H1 (cell line): ENCODE results near the gene TRAPPC2B. TPM values are rescaled to one million over a fixed set of nuclear protein-coding genes. Genes with fewer than 3 reads are reported as not detected.

Source experiments
- CTCF ChIA-PET: fragments of 300-600 bp; sonication (Branson Sonifier 250); formaldehyde crosslinking; loops from one replicate; lab custom pipeline; 2021; ENCODE audit not compliant: partially characterized antibody; lab: Charles Lee
- POLR2A ChIA-PET: fragments of 300-600 bp; sonication (Branson Sonifier 250); formaldehyde crosslinking; loops from one replicate; lab custom pipeline; 2021; ENCODE audit warnings: inconsistent platforms; ENCODE audit not compliant: partially characterized antibody; lab: Charles Lee
- DNase-seq, 2 experiments: peaks; one replicate each; pipeline versions ENCODE4 v3.0.0 to v3.0.0-alpha.2; 2010 to 2022; ENCODE audit warnings: low spot score in 2 of 2, low read depth in 1 of 2, mixed read lengths in 1 of 2
- FAIRE-seq: peaks from 2 replicates; lab custom pipeline; 2011; peaks lifted over from hg19 to GRCh38; lab: Jason Lieb, UNC
- H2AFZ ChIP-seq: 2 replicates; pipeline ENCODE4 v1.8.1; 2012; ENCODE audit warnings: low read length, inconsistent platforms
- H2AK5ac ChIP-seq: 2 replicates; pipeline ENCODE4 v1.6.1; 2013; ENCODE audit warnings: low read depth, low read length
- H2BK120ac ChIP-seq: replicated peaks from 2 replicates; pipeline ENCODE3; 2013; ENCODE audit warnings: low read depth, low read length, inconsistent platforms
- H2BK12ac ChIP-seq: 2 replicates; pipeline ENCODE4 v1.6.1; 2013; ENCODE audit warnings: low read depth, low read length
- H2BK15ac ChIP-seq: 2 replicates; pipeline ENCODE4 v1.6.1; 2013; ENCODE audit warnings: low read length
- H2BK20ac ChIP-seq: 2 replicates; pipeline ENCODE4 v1.6.1; 2013; ENCODE audit warnings: low read length
- H2BK5ac ChIP-seq: 2 replicates; pipeline ENCODE4 v1.6.1; 2013; ENCODE audit warnings: low read depth, low read length
- H3K14ac ChIP-seq: 2 replicates; pipeline ENCODE4 v1.6.1; 2013; ENCODE audit warnings: inconsistent platforms; ENCODE audit not compliant: insufficient read length
- H3K18ac ChIP-seq: 2 replicates; pipeline ENCODE4 v1.6.1; 2013; ENCODE audit warnings: low read length; ENCODE audit errors: extremely low read depth
- H3K23ac ChIP-seq: 2 replicates; pipeline ENCODE4 v1.6.1; 2013; ENCODE audit warnings: inconsistent platforms; ENCODE audit not compliant: insufficient read length
- H3K23me2 ChIP-seq: 2 replicates; pipeline ENCODE4 v1.6.1; 2013; ENCODE audit warnings: low read depth, low read length
- H3K27ac ChIP-seq: 2 replicates; pipeline ENCODE4 v1.6.1; 2011; ENCODE audit warnings: low read depth, low read length, inconsistent platforms
- H3K27me3 ChIP-seq, 4 experiments: replicated peaks in 1 of 4; 1 replicate in 1 of 4; 2 replicates in 3 of 4; pipeline versions ENCODE4 v1.6.1 to v1.8.1; 2011 to 2013; ENCODE audit warnings: low read length in 3 of 4, mild to moderate bottlenecking in 3 of 4, inconsistent platforms in 2 of 4, mixed read lengths in 2 of 4, moderate library complexity in 1 of 4; ENCODE audit not compliant: control insufficient read depth in 3 of 4, insufficient read depth in 3 of 4; ENCODE audit errors: extremely low read depth in 1 of 4
- H3K36me3 ChIP-seq, 4 experiments: 2 replicates each; pipeline versions ENCODE4 v1.6.1 to v1.8.1; 2011 to 2013; ENCODE audit warnings: mild to moderate bottlenecking in 4 of 4, low read length in 3 of 4, moderate library complexity in 2 of 4, control low read depth in 1 of 4, inconsistent platforms in 1 of 4; ENCODE audit not compliant: insufficient read depth in 4 of 4, control insufficient read depth in 2 of 4
- H3K4ac ChIP-seq: replicated peaks from 2 replicates; pipeline ENCODE3; 2013; ENCODE audit warnings: low read length, low read depth, mixed read lengths, inconsistent platforms; ENCODE audit not compliant: insufficient read length
- H3K4me1 ChIP-seq, 4 experiments: replicated peaks in 1 of 4; 1 replicate in 1 of 4; 2 replicates in 3 of 4; pipeline versions ENCODE4 v1.6.1 to v1.8.1; 2011 to 2013; ENCODE audit warnings: low read length in 3 of 4, inconsistent platforms in 2 of 4, mixed read lengths in 1 of 4; ENCODE audit not compliant: insufficient read depth in 4 of 4, control insufficient read depth in 3 of 4
- H3K4me2 ChIP-seq, 2 experiments: 2 replicates each; pipeline versions ENCODE4 v1.6.1 to v1.8.1; 2011 to 2013; ENCODE audit warnings: low read depth in 2 of 2, low read length in 2 of 2, control low read depth in 1 of 2, inconsistent platforms in 1 of 2, mild to moderate bottlenecking in 1 of 2; ENCODE audit not compliant: insufficient read depth in 1 of 2
- H3K4me3 ChIP-seq, 4 experiments: fragments of 200-600, 300-600 bp in 1 of 4; sonication (generic), shearing (Covaris generic), sonication (Bioruptor Twin) in 1 of 4; 2 replicates each; pipeline versions ENCODE4 v1.5.1 to v1.8.1; 2011 to 2016; ENCODE audit warnings: low read length in 4 of 4, low read depth in 3 of 4, control low read depth in 2 of 4, inconsistent platforms in 2 of 4, mild to moderate bottlenecking in 2 of 4, mixed read lengths in 1 of 4, moderate library complexity in 1 of 4; ENCODE audit not compliant: insufficient read depth in 2 of 4; ENCODE audit errors: extremely low read depth in 1 of 4
- H3K56ac ChIP-seq: replicated peaks from 2 replicates; pipeline ENCODE3; 2013; ENCODE audit warnings: low read depth, mild to moderate bottlenecking, mixed read lengths, low read length, inconsistent platforms; ENCODE audit not compliant: insufficient read length
- H3K79me1 ChIP-seq: 2 replicates; pipeline ENCODE4 v1.6.1; 2013; ENCODE audit warnings: low read depth, low read length, control low read depth
- H3K79me2 ChIP-seq, 2 experiments: 2 replicates each; pipeline versions ENCODE4 v1.6.1 to v1.8.1; 2012 to 2013; ENCODE audit warnings: low read length in 2 of 2, mild to moderate bottlenecking in 2 of 2, inconsistent platforms in 1 of 2; ENCODE audit not compliant: insufficient read depth in 2 of 2, control insufficient read depth in 1 of 2
- H3K9ac ChIP-seq, 4 experiments: replicated peaks in 1 of 4; 1 replicate in 1 of 4; 2 replicates in 3 of 4; pipeline versions ENCODE4 v1.6.1 to v1.8.1; 2011 to 2013; ENCODE audit warnings: low read depth in 3 of 4, low read length in 3 of 4, control low read depth in 2 of 4, mild to moderate bottlenecking in 2 of 4, moderate library complexity in 2 of 4, inconsistent platforms in 1 of 4; ENCODE audit errors: extremely low read depth in 1 of 4
- H3K9me3 ChIP-seq, 2 experiments: 2 replicates each; pipeline versions ENCODE4 v1.6.1 to v1.8.1; 2012 to 2013; ENCODE audit warnings: mild to moderate bottlenecking in 2 of 2, moderate library complexity in 2 of 2, control low read depth in 1 of 2, inconsistent platforms in 1 of 2, low read depth in 1 of 2, low read length in 1 of 2, mixed read lengths in 1 of 2; ENCODE audit not compliant: insufficient read depth in 2 of 2
- H4K20me1 ChIP-seq, 2 experiments: replicated peaks in 1 of 2; 2 replicates each; pipeline versions ENCODE3 to v1.8.1; 2011 to 2013; ENCODE audit warnings: inconsistent platforms in 2 of 2, low read length in 2 of 2, mild to moderate bottlenecking in 1 of 2; ENCODE audit not compliant: insufficient read depth in 2 of 2, control insufficient read depth in 1 of 2
- H4K5ac ChIP-seq: 2 replicates; pipeline ENCODE4 v1.6.1; 2013; ENCODE audit warnings: low read length, low read depth, mixed read lengths, inconsistent platforms; ENCODE audit not compliant: insufficient read length
- H4K8ac ChIP-seq: 2 replicates; pipeline ENCODE4 v1.8.0; 2013; ENCODE audit warnings: mild to moderate bottlenecking, moderate library complexity, low read length, inconsistent platforms; ENCODE audit not compliant: insufficient read depth; ENCODE audit errors: extremely low read depth
- H4K91ac ChIP-seq: replicated peaks from 2 replicates; pipeline ENCODE3; 2013; ENCODE audit warnings: low read length, mixed read lengths, inconsistent platforms; ENCODE audit not compliant: insufficient read length
- CHD2 ChIP-seq: IDR thresholded peaks from 2 replicates; pipeline ENCODE4 v1.6.1; 2012; ENCODE audit warnings: low read length, improper control_type of control experiment
- CREB1 ChIP-seq: IDR thresholded peaks from 2 replicates; pipeline ENCODE4 v1.6.1; 2012; ENCODE audit warnings: inconsistent platforms
- EP300 ChIP-seq, 2 experiments: IDR thresholded peaks; 1 replicate in 1 of 2; 2 replicates in 1 of 2; pipeline ENCODE4 v1.6.1; 2011 to 2012; ENCODE audit warnings: low read depth in 2 of 2, low read length in 2 of 2, mild to moderate bottlenecking in 2 of 2, borderline replicate concordance in 1 of 2, inconsistent platforms in 1 of 2, moderate library complexity in 1 of 2
- KDM1A ChIP-seq: fragments of 200-600, 300-600 bp; sonication (generic); IDR thresholded peaks from 2 replicates; pipeline ENCODE4 v1.7.1; 2016; ENCODE audit warnings: mild to moderate bottlenecking, low read length, borderline replicate concordance
- KDM4A ChIP-seq: IDR thresholded peaks from one replicate; pipeline ENCODE4 v1.7.1; 2012; ENCODE audit warnings: low read depth, mild to moderate bottlenecking, moderate library complexity, low read length, inconsistent platforms; ENCODE audit not compliant: severe bottlenecking
- POLR2A ChIP-seq, 2 experiments: IDR thresholded peaks; 1 replicate in 1 of 2; 2 replicates in 1 of 2; pipeline ENCODE4 v1.6.1; 2011; ENCODE audit warnings: low read depth in 2 of 2, low read length in 2 of 2, mild to moderate bottlenecking in 2 of 2; ENCODE audit errors: control extremely low read depth in 1 of 2
- RNF2 ChIP-seq: fragments of 200-900, 300-1000 bp; sonication (generic); IDR thresholded peaks from 2 replicates; pipeline ENCODE4 v1.7.1; 2016; ENCODE audit warnings: borderline replicate concordance, low read depth, mild to moderate bottlenecking, antibody characterized with exemption, low read length; ENCODE audit not compliant: poor library complexity, severe bottlenecking; ENCODE audit errors: missing control alignments
- SAP30 ChIP-seq: fragments of 300-600 bp; sonication (generic); IDR thresholded peaks from 2 replicates; pipeline ENCODE4 v1.7.1; 2012; ENCODE audit warnings: low read length, moderate library complexity, mild to moderate bottlenecking, inconsistent platforms; ENCODE audit not compliant: insufficient read depth, insufficient replicate concordance
- SIN3A ChIP-seq, 2 experiments: IDR thresholded peaks in 1 of 2; conservative IDR thresholded peaks in 1 of 2; 2 replicates each; pipeline ENCODE4 v1.6.1; 2011 to 2012; ENCODE audit warnings: low read length in 2 of 2, improper control_type of control experiment in 1 of 2, low read depth in 1 of 2, mild to moderate bottlenecking in 1 of 2
- SIRT6 ChIP-seq: IDR thresholded peaks from one replicate; pipeline ENCODE4 v1.7.1; 2012; ENCODE audit warnings: low read length, inconsistent platforms
- SP1 ChIP-seq: IDR thresholded peaks from 2 replicates; pipeline ENCODE4 v1.6.1; 2011; ENCODE audit warnings: low read depth, low read length
- USF2 ChIP-seq: IDR thresholded peaks from 2 replicates; pipeline ENCODE4 v1.6.1; 2011; ENCODE audit warnings: low read length, improper control_type of control experiment
- ZNF274 ChIP-seq: IDR thresholded peaks from 2 replicates; pipeline ENCODE4 v1.7.0; 2012; ENCODE audit warnings: low read length, borderline replicate concordance; ENCODE audit errors: extremely low read depth
- WGBS, 2 experiments: shearing (Covaris generic) in 1 of 2; methylation state at CpG; one replicate each; pipeline versions ENCODE4 v1.1.6 to v1.1.7; 2013 to 2015; ENCODE audit warnings: low lambda C conversion rate in 2 of 2, mixed read lengths in 2 of 2, inconsistent platforms in 1 of 2, low coverage in 1 of 2, missing lambda C conversion rate in 1 of 2; ENCODE audit not compliant: insufficient replicate concordance in 2 of 2, insufficient coverage in 1 of 2, insufficient read length in 1 of 2; ENCODE audit errors: extremely low coverage in 1 of 2, missing lambda C conversion rate in 1 of 2; 5-methylcytosine and 5-hydroxymethylcytosine counted together
- polyA plus RNA-seq, 7 experiments: library from polyadenylated mRNA; depleted of rRNA in 3 of 7; stranded (reverse) in 5 of 7; unstranded in 2 of 7; fragments of >200 nt in 5 of 7; fragments of 200-250 nt in 2 of 7; gene quantifications; 1 replicate in 5 of 7; 2 replicates in 1 of 7; 4 replicates in 1 of 7; pipeline versions ENCODE4 v1.2.1 to v1.2.3, GENCODE V29; 2011 to 2013; ENCODE audit warnings: missing spikeins in 2 of 7, mixed read lengths in 2 of 7
- total RNA-seq: library from RNA; stranded (reverse); fragmentation: NEBNext Ultra II Directional; extraction: Animal tissue kit (Norgen Biotek cat#: 25700); gene quantifications from 2 replicates; pipeline ENCODE4 v1.2.1, GENCODE V29; 2021

TRAPPC2B gene
- total and polyA plus RNA-seq, 2 of the 8 experiments (the other 6 are each of a cell fraction or from before 2014, with no cell fraction given) = 8.7 to 28.3 TPM

GRCh38 chr19:57395710-57396109, 32.4 kb downstream of the TRAPPC2B start:
- Histone ChIP-seq H2BK120ac (no peak overlapping the region), H2BK12ac (no peak overlapping the region), H3K79me2 (peaks cover 1 to 22% of the 10 kb centered on the region in 2 experiments; a peak in 3 of 4 replicates), H2AFZ (no peak overlapping the region), H3K27me3 (no peaks in the 10 kb centered on the region), H3K4me2 (no peak overlapping the region), H3K4me3 (no peak overlapping the region), H3K36me3 (peaks cover 0 to 21% (median 14%) of the 10 kb centered on the region in 4 experiments; a peak in 6 of 8 replicates), H3K14ac (no peak overlapping the region), H4K8ac (no peak overlapping the region), H3K27ac (no peak overlapping the region), H3K4me1 (no peaks in the 10 kb centered on the region), H2AK5ac (no peak overlapping the region), H3K79me1 (no peaks in the 10 kb centered on the region; the same call in 1 of the 2 replicates), H3K9me3 (no peaks in the 10 kb centered on the region), H2BK15ac (no peak overlapping the region), H3K56ac (no peak overlapping the region), H3K18ac (no peak overlapping the region), H2BK20ac (no peak overlapping the region), H4K91ac (no peak overlapping the region), H3K23ac (no peak overlapping the region), H4K20me1 (no peaks in the 10 kb centered on the region), H4K5ac (no peak overlapping the region), H3K23me2 (no peaks in the 10 kb centered on the region), H3K4ac (no peak overlapping the region), H2BK5ac (no peak overlapping the region), H3K9ac (no peak overlapping the region)
- ChIA-PET CTCF (no interaction called here), POLR2A (no interaction called here)
- no peak for DNase-seq
- FAIRE-seq = no peak
- 88% methylated on average over 5 of the region's 5 CpGs; no CpG with 5 or more reads in 1 of the 2 experiments for WGBS, 2 experiments
- TF ChIP-seq USF2 (no peak), SP1 (no peak), SIN3A (conservative IDR thresholded peaks at IDR 0.05 in 1 of 2, IDR thresholded peaks at IDR 0.05 in 1 of 2; ENCODE audit: low read depth in 1 of 2, low read length in 2 of 2) (no peak), CHD2 (no peak), KDM4A (no peak), SAP30 (no peak), ZNF274 (no peak), CREB1 (no peak), KDM1A (no peak), RNF2 (no peak), SIRT6 (no peak), POLR2A (IDR thresholded peaks at IDR 0.05; ENCODE audit: control extremely low read depth in 1 of 2, low read depth in 2 of 2, low read length in 2 of 2) (no peak), EP300 (IDR thresholded peaks at IDR 0.05; ENCODE audit: borderline replicate concordance in 1 of 2, low read depth in 2 of 2, low read length in 2 of 2) (no peak)
